ENCODE results near the gene ATP8A2. TPM values are rescaled to one million over a fixed set of nuclear protein-coding genes. Genes with fewer than 3 reads are reported as not detected.

The ATP8A2 gene
- total RNA-seq, 2 donors from 2014 or later, result 0.41 to 1.6 TPM

DNA sequence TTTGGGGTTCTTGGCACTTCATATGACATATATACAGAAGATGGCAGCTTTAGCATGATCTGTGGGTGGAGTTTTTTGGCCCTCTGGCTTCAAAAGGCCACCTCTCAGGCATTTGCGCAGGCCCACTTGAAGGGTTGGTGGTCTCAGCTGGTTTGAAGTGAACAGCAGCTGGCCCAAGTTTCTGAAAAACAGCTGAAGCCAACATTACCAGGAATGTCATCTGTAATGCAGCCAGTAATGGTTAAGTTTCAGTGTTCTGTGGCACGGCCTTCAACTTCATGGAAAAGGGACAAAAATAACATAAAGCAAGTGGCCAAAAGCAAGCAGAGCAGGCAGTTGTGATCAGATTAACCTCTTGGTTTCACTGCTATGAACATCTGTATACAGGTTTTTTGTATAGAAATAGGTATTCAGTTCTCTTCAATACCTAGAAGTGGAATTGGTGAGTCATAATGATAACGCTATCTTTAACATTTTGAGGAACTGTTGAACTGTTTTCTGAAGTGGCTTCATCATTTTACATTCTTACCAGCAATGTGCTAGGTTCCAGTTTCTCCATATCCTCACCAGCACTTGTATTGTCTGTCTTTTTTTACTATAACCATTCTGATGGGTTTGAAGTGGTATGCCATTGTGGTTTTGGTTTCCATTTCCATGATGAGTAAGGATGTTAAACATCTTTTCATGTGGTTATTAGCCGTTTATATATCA is 434.6 kb downstream of the ATP8A2 start:
- no peak for DNase-seq (ENCODE audit: low spot score)
- H3K27ac ChIP-seq, result no peak overlapping the region
- ATAC-seq (ENCODE audit: insufficient number of reproducible peaks, low FRiP score, low read depth), result no peak
- no peaks in the 10 kb centered on the region for H3K9me3 ChIP-seq
- TF ChIP-seq, protein P1, sequence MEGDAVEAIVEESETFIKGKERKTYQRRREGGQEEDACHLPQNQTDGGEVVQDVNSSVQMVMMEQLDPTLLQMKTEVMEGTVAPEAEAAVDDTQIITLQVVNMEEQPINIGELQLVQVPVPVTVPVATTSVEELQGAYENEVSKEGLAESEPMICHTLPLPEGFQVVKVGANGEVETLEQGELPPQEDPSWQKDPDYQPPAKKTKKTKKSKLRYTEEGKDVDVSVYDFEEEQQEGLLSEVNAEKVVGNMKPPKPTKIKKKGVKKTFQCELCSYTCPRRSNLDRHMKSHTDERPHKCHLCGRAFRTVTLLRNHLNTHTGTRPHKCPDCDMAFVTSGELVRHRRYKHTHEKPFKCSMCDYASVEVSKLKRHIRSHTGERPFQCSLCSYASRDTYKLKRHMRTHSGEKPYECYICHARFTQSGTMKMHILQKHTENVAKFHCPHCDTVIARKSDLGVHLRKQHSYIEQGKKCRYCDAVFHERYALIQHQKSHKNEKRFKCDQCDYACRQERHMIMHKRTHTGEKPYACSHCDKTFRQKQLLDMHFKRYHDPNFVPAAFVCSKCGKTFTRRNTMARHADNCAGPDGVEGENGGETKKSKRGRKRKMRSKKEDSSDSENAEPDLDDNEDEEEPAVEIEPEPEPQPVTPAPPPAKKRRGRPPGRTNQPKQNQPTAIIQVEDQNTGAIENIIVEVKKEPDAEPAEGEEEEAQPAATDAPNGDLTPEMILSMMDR (IDR thresholded peaks at IDR 0.05), result no peak
- H3K4me1 ChIP-seq (ENCODE audit: control insufficient read depth in 1 of 2, low read depth in 2 of 2), result peaks cover 0 to 10% of the 10 kb centered on the region in 2 donors
- no peaks in the 10 kb centered on the region for H3K27me3 ChIP-seq (replicated peaks; ENCODE audit: insufficient read depth)
- H3K4me3 ChIP-seq, result no peak overlapping the region
- no peaks in the 10 kb centered on the region for H3K36me3 ChIP-seq

DNA sequence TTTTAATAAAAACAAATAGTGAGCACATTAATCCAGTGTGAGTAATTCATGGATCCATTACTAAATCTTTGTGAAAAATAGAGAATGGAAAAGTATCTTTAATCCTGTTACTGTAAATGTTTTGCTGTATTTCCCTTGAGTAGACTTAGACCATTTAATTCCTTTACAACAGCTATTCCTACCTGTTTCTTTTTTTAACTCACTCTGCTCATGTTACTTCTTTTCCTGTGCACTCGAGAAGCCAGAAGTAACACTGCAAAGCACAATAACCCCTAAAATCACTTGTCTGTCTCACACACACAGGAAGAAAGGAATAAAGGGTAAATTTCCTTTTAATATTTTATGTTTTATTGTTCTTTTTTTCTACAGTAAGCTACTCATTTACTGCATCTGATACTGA is 435.8 kb downstream of the ATP8A2 start:
- H3K27ac ChIP-seq, result no peak overlapping the region
- TF ChIP-seq, protein P1 (IDR thresholded peaks at IDR 0.05), result no peak
- no peak for ATAC-seq (ENCODE audit: insufficient number of reproducible peaks, low FRiP score, low read depth)
- H3K9me3 ChIP-seq, result no peaks in the 10 kb centered on the region
- DNase-seq (ENCODE audit: low spot score), result no peak
- H3K4me3 ChIP-seq, result no peak overlapping the region
- no peaks in the 10 kb centered on the region for H3K27me3 ChIP-seq (replicated peaks; ENCODE audit: insufficient read depth)
- no peaks in the 10 kb centered on the region for H3K36me3 ChIP-seq
- peaks cover 0 to 10% of the 10 kb centered on the region in 2 donors for H3K4me1 ChIP-seq (ENCODE audit: control insufficient read depth in 1 of 2, low read depth in 2 of 2)

DNA sequence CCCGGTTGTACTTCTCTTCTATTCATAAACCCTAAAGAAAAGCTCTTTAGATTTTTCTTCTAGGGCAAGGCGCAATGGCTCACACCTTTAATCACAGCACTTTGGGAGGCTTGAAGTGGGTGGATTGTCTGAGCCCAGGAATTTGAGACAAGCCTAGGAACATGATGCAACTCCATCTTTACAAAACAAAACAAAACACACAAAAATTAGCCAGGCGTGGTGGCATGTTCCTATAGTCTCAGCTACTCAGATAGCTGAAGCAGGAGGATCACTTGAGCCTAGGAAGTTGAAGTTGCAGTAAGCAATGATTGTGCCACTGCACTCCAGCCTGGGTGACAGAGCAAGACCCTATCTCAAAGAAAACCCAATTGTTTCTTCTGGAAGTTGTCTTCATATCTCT is 439.7 kb downstream of the ATP8A2 start:
- no peak for DNase-seq (ENCODE audit: low spot score)

DNA sequence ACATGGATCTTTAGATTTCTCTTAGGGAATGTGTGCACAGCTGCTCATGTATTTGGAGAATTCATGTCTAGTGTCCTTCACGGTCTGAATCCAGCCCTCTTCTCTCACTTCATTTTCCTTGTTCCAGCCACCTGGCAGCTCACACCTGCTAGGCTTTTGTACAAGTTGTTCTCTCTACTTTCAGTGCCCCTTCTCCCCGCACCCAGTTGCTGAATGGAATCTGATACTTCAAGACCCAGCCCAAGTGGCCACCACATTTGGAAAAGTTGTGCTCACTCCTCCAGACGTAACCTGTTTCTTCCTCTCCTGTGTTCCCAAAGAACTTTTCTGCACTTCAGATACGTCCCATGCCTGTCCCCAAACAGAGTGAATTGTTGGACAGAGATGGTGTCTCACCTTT is 444.5 kb downstream of the ATP8A2 start:
- H3K36me3 ChIP-seq, result no peaks in the 10 kb centered on the region
- ATAC-seq (ENCODE audit: insufficient number of reproducible peaks, low FRiP score, low read depth) (no peak), DNase-seq (ENCODE audit: low spot score) (no peak)
- H3K9me3 ChIP-seq, result no peaks in the 10 kb centered on the region
- H3K4me1 ChIP-seq (ENCODE audit: control insufficient read depth in 1 of 2, low read depth in 2 of 2), result no peaks in the 10 kb centered on the region
- TF ChIP-seq, protein P1 (IDR thresholded peaks at IDR 0.05), result no peak
- no peaks in the 10 kb centered on the region for H3K27me3 ChIP-seq (replicated peaks; ENCODE audit: insufficient read depth)
- no peak overlapping the region for H3K27ac ChIP-seq
- H3K4me3 ChIP-seq, result no peak overlapping the region

More for the DNA sequence above, 439.7 kb downstream of the ATP8A2 start:
- Histone ChIP-seq H3K9me3 (no peaks in the 10 kb centered on the region), H3K4me3 (no peak overlapping the region), H3K36me3 (no peaks in the 10 kb centered on the region), H3K27me3 (replicated peaks; ENCODE audit: insufficient read depth) (no peaks in the 10 kb centered on the region), H3K27ac (no peak overlapping the region), H3K4me1 (ENCODE audit: control insufficient read depth in 1 of 2, low read depth in 2 of 2) (peaks cover 0 to 4% of the 10 kb centered on the region in 2 donors)
- TF ChIP-seq, protein P1 (IDR thresholded peaks at IDR 0.05), result no peak
- no peak for ATAC-seq (ENCODE audit: insufficient number of reproducible peaks, low FRiP score, low read depth)

DNA sequence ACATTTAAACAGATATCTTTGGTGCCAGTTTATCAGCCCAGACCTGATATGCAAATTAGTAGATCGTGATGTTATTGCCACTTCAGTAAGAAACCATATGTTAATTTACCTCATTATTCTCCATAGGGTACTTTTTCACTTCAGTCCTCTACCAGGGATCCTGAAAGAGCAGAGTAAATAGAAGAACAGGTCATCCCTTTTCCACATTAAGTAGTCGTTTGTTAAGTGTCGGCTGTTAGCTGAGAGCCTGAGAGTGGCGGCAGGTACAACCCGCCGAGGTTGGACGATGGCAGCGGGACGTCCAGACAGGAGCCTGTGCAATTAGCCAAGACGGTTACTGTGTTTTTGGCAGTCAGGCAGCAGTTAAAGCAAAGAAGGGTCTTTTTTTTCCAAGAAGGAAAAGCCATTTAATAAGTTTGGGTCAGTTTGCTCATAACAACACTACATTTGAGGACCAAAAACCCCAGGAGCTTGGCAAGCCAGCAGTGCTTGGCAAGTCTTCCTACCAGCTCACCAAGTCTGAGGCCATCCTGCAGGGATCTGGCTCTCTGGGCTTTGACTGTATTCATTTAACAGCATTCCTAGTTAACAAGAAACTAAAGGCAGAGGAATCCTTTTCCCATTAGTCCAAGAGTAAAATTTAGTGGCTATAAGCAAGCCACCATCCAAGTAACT is 448.2 kb downstream of the ATP8A2 start:
- Histone ChIP-seq H3K4me3 (no peak overlapping the region), H3K27ac (no peak overlapping the region), H3K36me3 (no peaks in the 10 kb centered on the region), H3K27me3 (replicated peaks; ENCODE audit: insufficient read depth) (no peaks in the 10 kb centered on the region), H3K4me1 (ENCODE audit: control insufficient read depth in 1 of 2, low read depth in 2 of 2) (no peaks in the 10 kb centered on the region), H3K9me3 (no peaks in the 10 kb centered on the region)
- ATAC-seq (ENCODE audit: insufficient number of reproducible peaks, low FRiP score, low read depth) (no peak), DNase-seq (ENCODE audit: low spot score) (no peak)
- TF ChIP-seq, protein P1 (IDR thresholded peaks at IDR 0.05), result no peak
